DOHH2 (cell line): ENCODE measurements around the gene LRP4.

Source experiments
- CTCF ChIP-seq: fragments of 200-600 bp; sonication (generic); IDR thresholded peaks from one replicate; pipeline ENCODE4 v1.5.1; 2014; ENCODE audit warnings: antibody characterized with exemption, mild to moderate bottlenecking, low read depth, low read length; ENCODE audit not compliant: poor library complexity, severe bottlenecking
- EZH2phosphoT487 ChIP-seq: fragments of 200-600 bp; sonication (generic); IDR thresholded peaks from 2 replicates; pipeline ENCODE4 v1.6.1; 2017; ENCODE audit warnings: borderline replicate concordance, mild to moderate bottlenecking, antibody characterized with exemption, low read length, moderate library complexity, mixed read lengths

DNA sequence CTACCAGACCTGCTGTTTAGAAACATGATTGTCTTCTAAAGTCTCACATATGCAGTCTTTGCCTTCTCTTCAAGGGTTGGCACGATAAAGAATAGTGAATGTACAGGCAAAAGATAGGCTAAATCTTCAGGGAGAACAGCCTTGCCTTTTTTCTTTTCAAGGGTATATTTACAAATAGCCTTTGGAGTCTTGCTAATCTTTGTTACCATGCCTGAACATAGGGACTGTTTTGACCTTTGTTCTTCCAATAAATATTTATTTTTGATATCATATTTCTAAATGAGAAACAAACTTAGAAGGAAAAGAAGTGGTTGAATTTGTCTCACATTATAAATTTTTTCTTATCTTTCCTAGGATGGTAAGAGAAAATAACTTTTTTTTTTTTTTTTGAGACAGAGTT lies 30.9 kb upstream of the LRP4 start:
- TF ChIP-seq CTCF (no peak), EZH2phosphoT487 (no peak)
